ENCODE measurements around the gene OR7A10.

- TF ChIP-seq EZH2 (IDR thresholded peaks at IDR 0.05; ENCODE audit: insufficient read depth, poor library complexity, severe bottlenecking) = no peak
- no peak for TF ChIP-seq EZH2phosphoT487 (IDR thresholded peaks at IDR 0.05; ENCODE audit: insufficient read depth, low read depth)
These were observed 37.3 kb upstream of the OR7A10 start, which contains the start of gene OR7A17 for GRCh38 chr19:14886032-14886431.
